Measurements from ENCODE around the gene DIP2B.

DNA sequence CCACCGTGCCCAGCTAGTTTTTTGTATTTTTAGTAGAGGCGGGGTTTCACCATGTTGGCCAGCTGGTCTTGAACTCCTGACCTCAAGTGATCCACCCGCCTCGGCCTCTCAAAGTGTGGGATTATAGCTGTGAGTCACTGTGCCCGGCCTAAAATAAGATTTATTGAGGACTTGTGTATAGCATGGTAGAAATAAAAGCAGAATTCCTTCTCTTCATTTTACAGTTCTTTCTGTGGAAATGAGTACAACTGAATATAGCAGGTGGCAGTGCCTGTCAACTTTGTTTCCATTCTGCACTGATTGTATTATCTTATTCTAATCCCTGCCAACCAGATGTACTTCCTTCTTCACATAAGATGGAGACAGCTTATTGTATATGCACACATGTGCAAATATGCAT is 41.0 kb downstream of the DIP2B start:
- TF ChIP-seq CTCF (IDR thresholded peaks at IDR 0.05; ENCODE audit: low read depth, low read length) (no peak), EZH2phosphoT487 (IDR thresholded peaks at IDR 0.05; ENCODE audit: low read depth) (no peak)

Measured in OCI-LY3 (cell line).